Activated CD8-positive, alpha-beta memory T cell treated with anti-CD3 and anti-CD28 coated beads, Interleukin-2, amount 50 U/mL, for 24 hours (primary cell): ENCODE data around the gene MST1R.

ENCODE experiments used
- DNase-seq: peaks from one replicate; pipeline ENCODE4 v3.0.0-alpha.2; 2020; ENCODE audit errors: extremely low read depth

MST1R gene

DNA sequence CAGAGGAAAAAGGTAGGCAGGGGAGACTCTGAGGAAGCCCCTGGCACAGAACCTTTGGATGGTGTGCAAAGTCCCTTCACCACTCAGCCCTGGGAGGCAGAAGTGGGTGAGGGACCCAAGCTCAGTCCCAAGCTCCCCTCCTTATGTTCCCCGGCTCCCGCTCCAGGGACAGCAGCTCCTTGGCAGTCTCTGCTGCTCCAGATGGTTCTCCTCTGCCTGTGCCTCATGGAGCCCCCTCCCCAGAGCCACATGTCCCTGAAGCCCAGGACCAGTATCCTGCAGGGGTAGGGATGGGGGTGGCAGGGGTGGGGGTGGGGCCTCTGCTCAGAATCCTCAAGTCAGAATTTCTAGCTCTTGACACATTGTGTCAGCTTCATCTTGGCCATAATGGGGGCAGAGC is 26.0 kb downstream of the MST1R start:
- no peak for DNase-seq

GRCh38 chr3:49876567-49876966 is 27.1 kb downstream of the MST1R start:
- no peak for DNase-seq

DNA sequence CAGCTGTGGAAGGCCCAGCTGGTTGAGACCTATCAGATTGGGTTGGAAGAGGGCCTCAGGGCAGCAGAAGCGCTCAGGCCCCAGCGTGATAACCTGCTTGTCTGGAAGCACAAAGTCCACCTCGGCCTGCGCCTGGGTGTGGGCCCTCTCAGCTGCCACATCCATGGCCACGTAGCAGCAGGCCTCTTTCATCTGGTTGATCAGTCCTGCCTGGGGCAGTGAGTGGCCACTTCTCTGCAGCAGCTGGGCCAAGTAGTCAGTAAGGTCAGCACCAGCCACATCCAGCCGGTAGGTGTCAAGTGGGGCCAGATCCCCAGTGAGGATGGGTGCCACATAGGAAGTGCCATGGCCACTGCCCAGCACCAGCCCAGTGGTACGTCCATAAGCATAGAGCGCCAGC is 30.1 kb downstream of the MST1R start:
- DNase-seq, result no peak

DNA sequence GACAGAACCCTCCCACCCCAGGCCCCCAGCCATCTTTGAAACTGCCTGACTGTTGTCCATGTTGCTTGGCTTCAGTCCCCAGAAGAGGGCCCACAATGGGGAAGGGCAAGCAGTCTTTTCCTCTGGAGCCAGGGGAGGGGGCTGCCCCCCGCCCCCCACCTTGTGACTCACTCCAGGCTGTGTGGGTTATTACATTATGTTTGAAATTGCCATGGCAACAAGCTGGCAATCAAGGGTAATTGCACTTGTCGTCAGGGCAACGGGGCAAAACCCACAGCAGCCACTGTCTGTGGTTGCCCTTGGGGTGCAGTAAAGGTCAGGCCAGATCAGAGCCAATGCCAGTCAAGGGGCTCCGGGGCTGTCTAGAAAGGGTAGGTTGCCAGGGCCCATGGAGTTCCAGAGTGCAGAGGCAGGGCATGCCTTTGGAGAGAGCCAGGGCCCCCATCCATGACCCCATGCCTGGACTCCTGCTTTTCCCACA is 30.8 kb downstream of the MST1R start:
- no peak for DNase-seq

GRCh38 chr3:49871531-49872153 is 32.0 kb downstream of the MST1R start:
- no peak for DNase-seq

DNA sequence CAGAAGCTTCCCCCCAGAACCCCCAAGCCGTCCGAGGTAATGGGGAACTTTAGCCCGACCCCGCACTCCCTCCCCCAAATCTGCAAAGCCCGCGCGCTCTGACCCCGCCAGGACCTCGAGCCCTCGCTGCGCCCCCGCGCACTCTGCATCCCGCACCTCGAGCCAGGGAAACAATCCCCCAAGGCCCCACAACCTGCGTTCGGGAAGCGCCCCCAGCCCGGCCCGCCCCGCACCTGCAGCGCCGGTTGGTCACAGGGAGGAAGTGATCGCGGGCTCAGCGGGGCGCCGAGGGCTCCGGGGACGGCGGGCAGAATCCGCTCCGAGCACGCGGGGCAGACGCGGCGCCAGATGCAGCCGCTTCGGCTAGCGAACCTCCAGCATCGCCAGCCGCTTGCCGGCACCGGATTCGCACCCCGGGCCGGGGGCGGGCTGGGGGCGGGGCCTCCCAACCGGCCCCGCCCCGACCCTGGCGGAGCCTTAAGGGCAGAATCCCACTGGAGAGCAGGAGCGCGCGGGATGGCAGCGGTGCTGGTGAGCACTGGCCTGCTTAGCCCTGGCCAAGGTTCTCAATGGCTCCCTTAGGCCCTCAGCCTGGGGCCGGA is 34.0 kb downstream of the MST1R start, which contains the start of gene CAMKV:
TSS of gene CAMKV (minus strand) at position 382 of the 602 bp plus-strand sequence. CDS start 7,518 bp downstream, outside the sequence.
- DNase-seq, result no peak

DNA sequence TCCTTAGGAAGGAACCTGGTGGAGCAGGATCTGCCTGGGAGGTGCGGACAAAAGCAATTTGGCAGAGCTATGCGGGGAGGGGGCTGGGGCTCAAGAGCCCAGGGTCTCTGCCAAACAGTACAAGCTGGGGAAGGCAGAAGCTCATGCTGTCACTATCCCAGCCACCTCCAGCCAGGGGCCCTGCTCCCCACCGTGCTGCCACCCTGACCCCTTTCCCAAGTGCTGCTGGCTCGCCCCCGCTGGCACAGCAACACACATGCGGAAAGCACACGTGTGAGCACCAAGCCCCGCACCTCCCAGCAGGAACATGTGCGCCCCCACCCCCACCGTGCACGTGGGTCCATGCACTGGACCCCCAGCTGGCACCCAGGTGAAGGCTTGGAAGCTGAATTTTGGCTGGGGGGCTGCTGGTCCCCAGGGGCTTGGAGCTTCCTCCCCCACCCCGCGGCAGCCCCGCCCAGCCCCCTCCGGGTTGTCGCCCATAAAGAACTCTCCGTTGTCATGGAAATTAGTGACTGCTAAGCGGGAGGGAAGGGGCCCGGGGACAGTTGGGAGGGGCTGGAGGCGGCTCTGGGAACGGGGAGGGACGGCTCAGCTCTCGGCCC is 34.7 kb downstream of the MST1R start:
- no peak for DNase-seq

DNA sequence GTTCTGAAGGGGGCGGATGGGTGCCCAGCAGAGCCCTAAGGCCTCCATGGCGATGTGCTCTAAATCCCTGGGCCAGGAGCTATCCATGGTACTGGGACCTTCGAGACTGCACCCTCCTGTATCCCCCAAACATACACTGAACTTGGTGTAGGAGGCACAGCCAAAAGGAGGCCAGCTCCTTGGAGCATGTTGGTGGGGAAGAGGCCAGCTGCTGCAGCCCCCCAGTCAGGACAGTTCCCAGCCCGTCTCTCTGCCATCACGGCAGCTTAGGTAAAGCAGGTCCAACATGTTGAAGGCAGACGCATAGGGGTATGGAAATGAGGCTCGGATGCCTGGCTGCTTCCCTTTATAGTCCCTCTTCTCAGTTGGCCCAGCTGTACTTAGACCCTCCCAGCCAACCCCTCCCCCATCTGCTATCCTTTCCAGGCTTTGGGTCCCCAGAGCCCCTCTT is 35.8 kb downstream of the MST1R start:
- no peak for DNase-seq

DNA sequence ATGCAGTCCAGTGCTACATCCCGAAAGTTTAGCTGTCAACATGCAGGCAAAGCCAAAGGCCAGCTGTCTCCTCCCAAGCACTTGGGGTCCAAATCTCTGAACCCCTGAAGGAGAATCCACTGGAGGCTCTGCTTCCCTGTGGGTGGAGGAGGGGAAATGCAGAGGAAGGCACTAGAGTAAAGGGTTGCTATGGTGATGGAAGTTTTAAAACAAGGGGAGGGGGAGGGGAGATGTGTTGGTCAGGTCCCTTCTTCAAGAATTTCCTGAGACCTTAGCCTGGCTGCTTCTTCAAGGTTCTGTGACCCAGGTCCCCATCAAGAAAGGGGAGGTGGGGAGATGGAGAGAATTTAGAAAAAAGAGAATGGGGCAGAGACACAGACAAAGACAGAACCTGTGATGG is 36.3 kb downstream of the MST1R start:
- DNase-seq, result no peak

DNA sequence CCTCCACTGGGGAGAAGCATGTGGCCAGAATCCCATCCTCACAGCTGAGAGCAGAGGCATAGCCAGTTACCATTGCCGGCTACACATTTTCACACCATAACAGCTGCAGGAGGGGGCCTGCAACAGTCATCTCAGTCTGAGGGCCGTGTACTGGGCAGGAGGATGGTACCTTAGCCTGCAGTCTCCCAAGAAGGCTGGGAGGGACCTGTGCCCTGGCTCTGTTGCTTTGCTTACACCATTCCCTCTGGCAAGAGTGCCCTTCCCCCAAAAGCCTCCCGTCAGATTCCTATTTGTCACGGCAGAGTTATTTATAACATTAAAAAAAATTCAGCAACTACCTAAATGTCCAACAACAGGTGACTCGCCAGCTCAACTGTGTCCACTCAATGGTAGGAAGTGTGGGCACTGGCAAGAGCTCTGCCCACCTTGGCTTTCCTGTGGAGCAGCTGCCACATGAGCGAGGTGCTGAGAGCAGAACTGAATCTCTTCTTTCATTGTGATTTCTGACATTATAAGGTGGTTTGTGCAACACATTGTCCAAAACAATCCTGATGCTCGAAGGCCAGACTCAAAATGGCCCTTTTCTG is 38.4 kb downstream of the MST1R start:
- DNase-seq, result no peak

GRCh38 chr3:49864505-49864904 is 39.2 kb downstream of the MST1R start:
- DNase-seq, result no peak

- no peak for DNase-seq
These were observed 43.9 kb downstream of the MST1R start for GRCh38 chr3:49859576-49860305.

GRCh38 chr3:49856181-49857005 is 47.3 kb downstream of the MST1R start, which contains the start of gene TRAIP:
Gene TRAIP, minus strand, starts transcription at chr3:49856564. Its CDS starts 111 bp downstream, at chr3:49856453.
- DNase-seq, result peak; percentile 84

GRCh38 chr3:49855662-49856061 is 48.0 kb downstream of the MST1R start:
- DNase-seq, result no peak

DNA sequence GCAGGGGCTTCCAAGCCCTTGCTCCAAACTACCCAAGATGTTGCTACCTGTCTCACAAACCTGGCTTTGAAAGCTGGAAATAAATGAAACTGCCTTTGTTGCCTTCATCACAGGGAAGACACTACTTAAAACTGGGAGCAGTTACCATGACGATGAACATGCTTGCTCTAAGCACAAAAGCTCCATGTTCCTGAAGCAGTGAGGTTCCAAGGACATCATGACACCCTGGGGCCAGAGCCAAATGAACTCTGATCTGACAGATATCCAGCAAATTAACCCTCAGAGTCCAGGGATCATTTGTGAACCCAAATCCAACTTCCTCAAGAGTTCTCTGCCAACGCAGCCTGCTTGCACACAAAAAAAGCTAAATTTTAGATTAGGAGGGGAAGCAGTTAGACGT is 58.0 kb downstream of the MST1R start:
- no peak for DNase-seq

DNA sequence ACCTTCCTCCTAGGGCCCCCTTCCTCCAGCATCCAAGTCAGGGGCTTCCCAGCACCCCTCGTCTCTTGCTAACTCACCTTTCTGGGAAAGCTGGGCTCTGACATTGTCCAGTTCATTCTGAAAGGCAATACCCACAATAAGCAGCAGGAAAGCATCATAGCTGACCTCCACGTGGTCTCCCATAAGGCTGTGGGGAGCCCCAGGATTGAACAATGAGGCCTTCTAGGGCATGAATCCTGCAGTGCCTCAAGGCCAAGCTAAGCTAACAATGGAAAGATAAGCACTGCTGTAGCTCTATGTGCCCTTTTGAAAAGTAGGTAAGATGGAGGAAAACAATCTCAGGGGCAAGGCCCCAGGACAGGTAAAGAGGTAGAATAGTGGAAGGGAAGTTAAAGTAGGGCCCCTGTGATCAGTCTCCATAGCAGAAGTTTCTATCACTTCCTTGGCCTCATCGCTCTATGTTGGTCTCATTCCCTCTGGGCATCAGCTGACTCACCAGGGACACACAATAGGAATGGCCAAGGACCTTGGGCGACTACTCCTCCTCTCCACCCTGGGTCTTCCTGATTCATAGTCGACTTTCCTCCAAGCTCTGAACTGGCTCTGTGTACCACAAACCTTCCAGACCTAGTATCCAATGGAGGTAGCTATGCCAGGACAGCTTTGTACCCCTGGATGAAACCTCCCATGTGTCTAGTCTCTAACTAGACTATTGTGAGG is 59.0 kb downstream of the MST1R start:
- no peak for DNase-seq

GRCh38 chr3:49842843-49843517 is 60.7 kb downstream of the MST1R start:
- DNase-seq, result no peak

DNA sequence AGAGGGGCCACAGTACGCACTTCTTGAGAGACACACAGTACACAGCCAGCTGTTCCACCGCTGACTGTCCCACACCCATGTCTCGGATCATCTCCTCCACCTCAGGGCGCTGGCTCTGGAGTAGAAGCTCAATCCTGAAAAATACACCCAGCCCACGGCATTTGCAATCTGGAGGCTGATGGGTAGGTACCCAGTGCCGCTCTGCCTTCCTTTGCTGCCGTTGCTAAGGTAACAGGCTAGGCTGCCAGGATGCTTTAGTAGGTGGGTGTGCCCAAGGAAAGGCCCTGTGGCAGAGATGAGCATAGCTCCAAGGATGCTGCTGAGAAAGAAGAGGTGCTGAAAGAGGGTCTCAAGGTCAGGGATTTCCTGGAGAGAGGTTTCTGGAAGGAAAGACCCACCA is 61.9 kb downstream of the MST1R start:
- no peak for DNase-seq

DNA sequence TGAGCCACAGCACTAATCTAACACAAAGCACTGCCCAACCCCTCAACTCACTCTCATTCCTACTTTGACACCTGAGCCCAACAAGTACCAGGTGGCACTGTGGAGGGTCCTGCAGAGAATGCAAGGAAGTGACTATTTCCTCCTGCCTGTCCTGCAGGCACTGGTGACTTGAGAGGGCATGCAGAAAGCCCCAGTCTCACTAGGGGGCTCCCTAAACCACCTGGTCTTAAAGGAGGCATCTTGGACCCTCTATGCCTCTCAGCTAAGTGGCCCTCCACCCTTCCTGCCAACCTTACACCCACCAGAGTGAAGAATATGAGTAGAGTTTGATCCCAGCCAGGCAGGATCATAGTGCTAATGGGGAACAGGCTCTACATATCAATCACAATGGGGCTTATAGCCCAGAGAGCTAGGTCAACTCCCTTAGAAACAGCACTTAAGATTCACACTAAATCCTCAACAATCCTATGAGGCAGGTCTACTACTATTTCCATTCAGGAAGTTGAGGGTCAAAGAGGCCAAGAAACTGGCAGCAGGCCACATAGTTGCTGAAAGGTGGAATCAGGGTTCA is 62.5 kb downstream of the MST1R start:
- DNase-seq, result no peak
